K562 (cell line): ENCODE results near the gene DBNDD1. TPM values are rescaled to one million over a fixed set of nuclear protein-coding genes. Genes with fewer than 3 reads are reported as not detected.

Experiments
- BRD9 ChIP-seq: fragments of 450-650 bp; IDR thresholded peaks from 2 replicates; pipeline ENCODE4 v1.6.1; 2018; ENCODE audit warnings: low read depth; ENCODE audit not compliant: partially characterized antibody
- CHD4 ChIP-seq: fragments of 200-600 bp; sonication (generic); IDR thresholded peaks from 3 replicates; pipeline ENCODE4 v1.6.1; 2012; ENCODE audit warnings: low read depth, mild to moderate bottlenecking, mixed read lengths, low read length, inconsistent platforms; ENCODE audit not compliant: insufficient read depth, insufficient replicate concordance, poor library complexity, severe bottlenecking
- CREB1 ChIP-seq, 2 experiments: sonication (generic) in 1 of 2; formaldehyde crosslinking in 1 of 2; IDR thresholded peaks; 2 replicates each; pipeline versions ENCODE4 v1.6.1 to v1.8.0; 2012 to 2022; ENCODE audit warnings: inconsistent platforms in 1 of 2, mild to moderate bottlenecking in 1 of 2, missing genetic modification reagents in 1 of 2, moderate library complexity in 1 of 2
- CSDE1 ChIP-seq, 2 experiments: fragments of 450-650 bp; IDR thresholded peaks; 2 replicates each; pipeline ENCODE4 v1.6.1; 2016; ENCODE audit warnings: mild to moderate bottlenecking in 1 of 2
- MCM2 ChIP-seq: fragments of 450-650 bp; IDR thresholded peaks from 2 replicates; pipeline ENCODE4 v1.6.1; 2017; ENCODE audit warnings: low read depth, mild to moderate bottlenecking
- MEF2D ChIP-seq: conservative IDR thresholded peaks from 2 replicates; pipeline ENCODE4 v1.6.1; 2016; ENCODE audit warnings: low read depth, missing genetic modification characterization, missing compliant biosample characterization
- NEUROD1 ChIP-seq: fragments of 150-350 bp; IDR thresholded peaks from 2 replicates; pipeline ENCODE4 v1.6.1; 2014; ENCODE audit warnings: borderline replicate concordance, low read length, low read depth; ENCODE audit not compliant: partially characterized antibody
- NFATC3 ChIP-seq: fragments of 450-650 bp; IDR thresholded peaks from 2 replicates; pipeline ENCODE4 v1.6.1; 2017; ENCODE audit warnings: mild to moderate bottlenecking
- NFIC ChIP-seq: fragments of 450-650 bp; IDR thresholded peaks from 2 replicates; pipeline ENCODE4 v1.6.1; 2017; ENCODE audit warnings: mild to moderate bottlenecking, inconsistent platforms
- NFXL1 ChIP-seq: fragments of 450-650 bp; formaldehyde crosslinking; IDR thresholded peaks from 2 replicates; pipeline ENCODE4 v1.4.0; 2021; ENCODE audit warnings: mild to moderate bottlenecking
- POLR2A ChIP-seq: fragments of 450-650 bp; conservative IDR thresholded peaks from 2 replicates; pipeline ENCODE4 v1.6.1; 2016
- SAP30 ChIP-seq: fragments of 200-600 bp; sonication (generic); IDR thresholded peaks from 2 replicates; pipeline ENCODE4 v1.6.1; 2012; ENCODE audit warnings: borderline replicate concordance, low read depth, mild to moderate bottlenecking, moderate library complexity, low read length, control low read depth, inconsistent platforms; ENCODE audit not compliant: insufficient read depth, poor library complexity, severe bottlenecking
- SMAD4 ChIP-seq: fragments of 250-450 bp; sonication (Bioruptor Pico); conservative IDR thresholded peaks from 2 replicates; pipeline ENCODE4 v1.8.0; 2021; ENCODE audit warnings: inconsistent platforms, mild to moderate bottlenecking, moderate library complexity
- SMARCC2 ChIP-seq: fragments of 450-650 bp; IDR thresholded peaks from 2 replicates; pipeline ENCODE4 v1.6.1; 2017; ENCODE audit warnings: antibody characterized with exemption, moderate library complexity, mild to moderate bottlenecking, low read depth
- SUPT5H ChIP-seq: fragments of 450-650 bp; IDR thresholded peaks from 2 replicates; pipeline ENCODE4 v1.6.1; 2016
- WHSC1 ChIP-seq: IDR thresholded peaks from one replicate; pipeline ENCODE4 v1.6.1; 2012; ENCODE audit warnings: low read length, control low read depth, inconsistent platforms
- ZFP36 ChIP-seq: fragments of 150-350 bp; IDR thresholded peaks from 2 replicates; pipeline ENCODE4 v1.6.1; 2018; ENCODE audit warnings: low read length, low read depth; ENCODE audit not compliant: partially characterized antibody
- ZNF324 ChIP-seq: fragments of 250-450 bp; sonication (Bioruptor Pico); IDR thresholded peaks from 2 replicates; pipeline ENCODE4 v1.4.0; 2020; ENCODE audit warnings: mild to moderate bottlenecking
- polyA plus RNA-seq, 8 experiments: library from polyadenylated mRNA; depleted of rRNA in 4 of 8; stranded (reverse) in 5 of 8; unstranded in 3 of 8; fragments of >200 nt; fragmentation: Nextera tagmentation in 2 of 8; fragmentation: Illumina TruSeq in 1 of 8; extraction: Ambion mirVana in 2 of 8; extraction: Trizol in 1 of 8; gene quantifications; 2 replicates each; pipeline versions ENCODE4 v1.2.1 to v1.2.3, GENCODE V29; 2011 to 2014; ENCODE audit warnings: inconsistent platforms in 1 of 8, missing spikeins in 1 of 8
- total RNA-seq, 7 experiments: library from RNA; depleted of rRNA in 6 of 7; stranded (reverse); fragments of >200 nt in 6 of 7; fragmentation: Illumina TruSeq in 2 of 7; extraction: Trizol in 2 of 7; gene quantifications; 2 replicates each; pipeline versions ENCODE4 v1.2.1 to v1.2.3, GENCODE V29; 2011 to 2021; ENCODE audit warnings: low replicate concordance in 1 of 7
- TF ChIP-seq, protein P1 (sequence below): fragments of 200-800 bp; sonication (Bioruptor generic); IDR thresholded peaks from 2 replicates; pipeline ENCODE4 v1.6.1; 2016; ENCODE audit warnings: missing genetic modification characterization, missing compliant biosample characterization
- TF ChIP-seq, protein P2 (sequence below), 2 experiments: fragments of 450-650 bp in 1 of 2; IDR thresholded peaks; 2 replicates each; pipeline ENCODE4 v1.6.1; 2011 to 2017; ENCODE audit warnings: low read depth in 2 of 2, antibody characterized with exemption in 1 of 2, borderline replicate concordance in 1 of 2, low read length in 1 of 2, mild to moderate bottlenecking in 1 of 2, mixed read lengths in 1 of 2; ENCODE audit not compliant: control insufficient read depth in 1 of 2

Gene DBNDD1
- total and polyA plus RNA-seq, 9 of the 15 experiments (the other 6 are each of a cell fraction or from before 2014, with no cell fraction given), result 0.55 to 13.0 (median 5.8) TPM

DNA sequence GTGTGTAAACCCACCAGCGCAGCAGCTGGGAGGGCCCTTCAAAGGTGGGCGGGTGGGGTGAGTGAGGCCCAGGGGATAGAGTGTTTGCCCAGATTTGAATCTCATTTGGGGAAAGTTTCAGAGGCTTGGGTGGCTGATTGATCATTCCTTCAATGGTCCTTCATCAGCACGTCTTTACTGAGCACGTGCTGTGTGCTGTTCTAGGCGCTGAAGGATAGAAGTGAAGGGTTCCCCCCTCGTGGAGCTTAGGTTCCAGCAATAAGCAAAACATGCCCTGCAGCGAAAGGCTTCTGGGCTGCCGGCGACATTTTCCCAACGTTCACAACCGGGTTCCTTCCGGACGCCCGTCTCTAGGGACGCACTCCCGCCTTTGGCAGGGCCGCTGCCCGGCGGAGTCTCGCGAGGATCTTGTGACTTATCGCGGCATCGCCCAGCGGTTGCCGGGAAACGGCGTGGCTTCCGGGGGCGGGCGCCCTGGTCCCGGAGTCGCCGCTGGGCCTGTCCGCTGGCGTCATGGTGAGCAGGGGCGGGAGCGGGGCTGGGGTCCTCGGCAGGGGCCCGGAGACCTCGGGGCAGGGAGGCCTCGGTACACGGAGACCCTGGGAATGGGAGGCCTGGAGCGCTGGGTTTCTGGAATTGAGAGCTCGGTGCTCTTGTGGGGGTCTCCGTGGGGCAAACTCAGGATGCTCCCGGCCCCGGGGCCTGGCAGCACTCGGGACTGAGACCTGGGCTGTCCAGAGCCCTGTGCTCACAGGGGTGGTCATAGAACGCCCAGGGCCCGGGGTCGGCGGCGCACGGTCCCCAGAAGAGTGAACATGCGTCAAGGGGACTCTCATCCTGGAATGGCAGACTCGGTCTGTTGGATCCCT, 3.2 kb upstream of the DBNDD1 start (continued):
- no peak for TF ChIP-seq ZFP36
- no peak for TF ChIP-seq CREB1 (IDR thresholded peaks at IDR 0.05)
- TF ChIP-seq CREB1 (CRISPR knock-in tag; IDR thresholded peaks at IDR 0.05), result peak; percentile 19; the same call in 1 of the 2 replicates
- TF ChIP-seq SAP30, result peak; percentile 30
- no peak for TF ChIP-seq BRD9
- no peak for TF ChIP-seq WHSC1
- TF ChIP-seq, protein P1, sequence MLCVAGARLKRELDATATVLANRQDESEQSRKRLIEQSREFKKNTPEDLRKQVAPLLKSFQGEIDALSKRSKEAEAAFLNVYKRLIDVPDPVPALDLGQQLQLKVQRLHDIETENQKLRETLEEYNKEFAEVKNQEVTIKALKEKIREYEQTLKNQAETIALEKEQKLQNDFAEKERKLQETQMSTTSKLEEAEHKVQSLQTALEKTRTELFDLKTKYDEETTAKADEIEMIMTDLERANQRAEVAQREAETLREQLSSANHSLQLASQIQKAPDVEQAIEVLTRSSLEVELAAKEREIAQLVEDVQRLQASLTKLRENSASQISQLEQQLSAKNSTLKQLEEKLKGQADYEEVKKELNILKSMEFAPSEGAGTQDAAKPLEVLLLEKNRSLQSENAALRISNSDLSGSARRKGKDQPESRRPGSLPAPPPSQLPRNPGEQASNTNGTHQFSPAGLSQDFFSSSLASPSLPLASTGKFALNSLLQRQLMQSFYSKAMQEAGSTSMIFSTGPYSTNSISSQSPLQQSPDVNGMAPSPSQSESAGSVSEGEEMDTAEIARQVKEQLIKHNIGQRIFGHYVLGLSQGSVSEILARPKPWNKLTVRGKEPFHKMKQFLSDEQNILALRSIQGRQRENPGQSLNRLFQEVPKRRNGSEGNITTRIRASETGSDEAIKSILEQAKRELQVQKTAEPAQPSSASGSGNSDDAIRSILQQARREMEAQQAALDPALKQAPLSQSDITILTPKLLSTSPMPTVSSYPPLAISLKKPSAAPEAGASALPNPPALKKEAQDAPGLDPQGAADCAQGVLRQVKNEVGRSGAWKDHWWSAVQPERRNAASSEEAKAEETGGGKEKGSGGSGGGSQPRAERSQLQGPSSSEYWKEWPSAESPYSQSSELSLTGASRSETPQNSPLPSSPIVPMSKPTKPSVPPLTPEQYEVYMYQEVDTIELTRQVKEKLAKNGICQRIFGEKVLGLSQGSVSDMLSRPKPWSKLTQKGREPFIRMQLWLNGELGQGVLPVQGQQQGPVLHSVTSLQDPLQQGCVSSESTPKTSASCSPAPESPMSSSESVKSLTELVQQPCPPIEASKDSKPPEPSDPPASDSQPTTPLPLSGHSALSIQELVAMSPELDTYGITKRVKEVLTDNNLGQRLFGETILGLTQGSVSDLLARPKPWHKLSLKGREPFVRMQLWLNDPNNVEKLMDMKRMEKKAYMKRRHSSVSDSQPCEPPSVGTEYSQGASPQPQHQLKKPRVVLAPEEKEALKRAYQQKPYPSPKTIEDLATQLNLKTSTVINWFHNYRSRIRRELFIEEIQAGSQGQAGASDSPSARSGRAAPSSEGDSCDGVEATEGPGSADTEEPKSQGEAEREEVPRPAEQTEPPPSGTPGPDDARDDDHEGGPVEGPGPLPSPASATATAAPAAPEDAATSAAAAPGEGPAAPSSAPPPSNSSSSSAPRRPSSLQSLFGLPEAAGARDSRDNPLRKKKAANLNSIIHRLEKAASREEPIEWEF (CRISPR knock-in tag), result peak; percentile 82
- no peak for TF ChIP-seq NFXL1
- TF ChIP-seq CHD4, result no peak
- TF ChIP-seq NEUROD1, result peak; percentile 90
- no peak for TF ChIP-seq NFATC3
- no peak for TF ChIP-seq MCM2
- TF ChIP-seq SMARCC2, result no peak
- TF ChIP-seq SMAD4 (CRISPR knock-in tag), result peak; percentile 78; the same call in 1 of the 2 replicates
- peak; percentile 55 for TF ChIP-seq NFIC
- TF ChIP-seq, protein P2, sequence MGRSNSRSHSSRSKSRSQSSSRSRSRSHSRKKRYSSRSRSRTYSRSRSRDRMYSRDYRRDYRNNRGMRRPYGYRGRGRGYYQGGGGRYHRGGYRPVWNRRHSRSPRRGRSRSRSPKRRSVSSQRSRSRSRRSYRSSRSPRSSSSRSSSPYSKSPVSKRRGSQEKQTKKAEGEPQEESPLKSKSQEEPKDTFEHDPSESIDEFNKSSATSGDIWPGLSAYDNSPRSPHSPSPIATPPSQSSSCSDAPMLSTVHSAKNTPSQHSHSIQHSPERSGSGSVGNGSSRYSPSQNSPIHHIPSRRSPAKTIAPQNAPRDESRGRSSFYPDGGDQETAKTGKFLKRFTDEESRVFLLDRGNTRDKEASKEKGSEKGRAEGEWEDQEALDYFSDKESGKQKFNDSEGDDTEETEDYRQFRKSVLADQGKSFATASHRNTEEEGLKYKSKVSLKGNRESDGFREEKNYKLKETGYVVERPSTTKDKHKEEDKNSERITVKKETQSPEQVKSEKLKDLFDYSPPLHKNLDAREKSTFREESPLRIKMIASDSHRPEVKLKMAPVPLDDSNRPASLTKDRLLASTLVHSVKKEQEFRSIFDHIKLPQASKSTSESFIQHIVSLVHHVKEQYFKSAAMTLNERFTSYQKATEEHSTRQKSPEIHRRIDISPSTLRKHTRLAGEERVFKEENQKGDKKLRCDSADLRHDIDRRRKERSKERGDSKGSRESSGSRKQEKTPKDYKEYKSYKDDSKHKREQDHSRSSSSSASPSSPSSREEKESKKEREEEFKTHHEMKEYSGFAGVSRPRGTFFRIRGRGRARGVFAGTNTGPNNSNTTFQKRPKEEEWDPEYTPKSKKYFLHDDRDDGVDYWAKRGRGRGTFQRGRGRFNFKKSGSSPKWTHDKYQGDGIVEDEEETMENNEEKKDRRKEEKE (IDR thresholded peaks at IDR 0.05; ENCODE audit: borderline replicate concordance in 1 of 2, control insufficient read depth in 1 of 2, low read depth in 2 of 2, low read length in 1 of 2), result no peak
- 0 out of 2 replicates have a peak, but pooled peaks have one; percentile 38 for TF ChIP-seq MEF2D (tag)
- peak in 1 of 2 experiments; percentile 71; a peak in 1 of 4 replicates for TF ChIP-seq CSDE1 (IDR thresholded peaks at IDR 0.05)
- peak; percentile 86 for TF ChIP-seq POLR2A
- no peak for TF ChIP-seq ZNF324 (CRISPR knock-in tag)
- peak; percentile 76 for TF ChIP-seq SUPT5H
